HEK293 (cell line): ENCODE results near the gene CAB39.

Experiments
- GLIS1 ChIP-seq: fragments of 450-650 bp; formaldehyde crosslinking; IDR thresholded peaks from 2 replicates; pipeline ENCODE4 v1.5.1; 2016; ENCODE audit warnings: missing biosample characterization, missing genetic modification characterization
- IKZF3 ChIP-seq: fragments of 450-650 bp; IDR thresholded peaks from 2 replicates; pipeline ENCODE4 v1.5.0; 2018; ENCODE audit warnings: missing biosample characterization, mild to moderate bottlenecking, missing genetic modification characterization, moderate library complexity
- SP2 ChIP-seq: fragments of 450-650 bp; formaldehyde crosslinking; IDR thresholded peaks from 2 replicates; pipeline ENCODE4 v1.5.1; 2016; ENCODE audit warnings: missing biosample characterization, missing genetic modification characterization
- ZNF10 ChIP-seq: fragments of 450-650 bp; formaldehyde crosslinking; IDR thresholded peaks from 2 replicates; pipeline ENCODE4 v1.5.1; 2017; ENCODE audit warnings: missing biosample characterization, missing genetic modification characterization
- ZNF169 ChIP-seq: fragments of 450-650 bp; formaldehyde crosslinking; IDR thresholded peaks from 2 replicates; pipeline ENCODE4 v1.5.1; 2016; ENCODE audit warnings: missing biosample characterization, missing genetic modification characterization
- ZNF239 ChIP-seq: fragments of 450-650 bp; formaldehyde crosslinking; IDR thresholded peaks from 2 replicates; pipeline ENCODE4 v1.5.1; 2016; ENCODE audit warnings: missing biosample characterization, missing genetic modification characterization
- ZNF391 ChIP-seq: fragments of 450-650 bp; formaldehyde crosslinking; IDR thresholded peaks from 2 replicates; pipeline ENCODE4 v1.5.1; 2016; ENCODE audit warnings: low read depth, missing biosample characterization, missing genetic modification characterization, borderline replicate concordance
- ZNF529 ChIP-seq: fragments of 450-650 bp; formaldehyde crosslinking; IDR thresholded peaks from 2 replicates; pipeline ENCODE4 v1.5.1; 2017; ENCODE audit warnings: missing genetic modification characterization, missing biosample characterization; ENCODE audit not compliant: insufficient replicate concordance
- ZNF677 ChIP-seq: fragments of 450-650 bp; IDR thresholded peaks from 2 replicates; pipeline ENCODE4 v1.5.0; 2018; ENCODE audit warnings: missing biosample characterization, mild to moderate bottlenecking, missing genetic modification characterization, moderate library complexity
- ZSCAN16 ChIP-seq: fragments of 450-650 bp; formaldehyde crosslinking; IDR thresholded peaks from 2 replicates; pipeline ENCODE4 v1.5.1; 2016; ENCODE audit warnings: missing biosample characterization, missing genetic modification characterization
- TF ChIP-seq, protein P1 (sequence below): sonication (generic); formaldehyde crosslinking; IDR thresholded peaks from 2 replicates; pipeline ENCODE4 v1.8.1; 2022; ENCODE audit warnings: mild to moderate bottlenecking, moderate library complexity, missing genetic modification reagents
- TF ChIP-seq, protein P2 (sequence below): fragments of 450-650 bp; formaldehyde crosslinking; IDR thresholded peaks from 2 replicates; pipeline ENCODE4 v1.5.1; 2016; ENCODE audit warnings: missing biosample characterization, missing genetic modification characterization
- TF ChIP-seq, protein P3 (sequence below): fragments of 450-650 bp; formaldehyde crosslinking; optimal IDR thresholded peaks from 2 replicates; pipeline ENCODE3; 2016; ENCODE audit warnings: missing biosample characterization, mild to moderate bottlenecking, missing genetic modification characterization

DNA sequence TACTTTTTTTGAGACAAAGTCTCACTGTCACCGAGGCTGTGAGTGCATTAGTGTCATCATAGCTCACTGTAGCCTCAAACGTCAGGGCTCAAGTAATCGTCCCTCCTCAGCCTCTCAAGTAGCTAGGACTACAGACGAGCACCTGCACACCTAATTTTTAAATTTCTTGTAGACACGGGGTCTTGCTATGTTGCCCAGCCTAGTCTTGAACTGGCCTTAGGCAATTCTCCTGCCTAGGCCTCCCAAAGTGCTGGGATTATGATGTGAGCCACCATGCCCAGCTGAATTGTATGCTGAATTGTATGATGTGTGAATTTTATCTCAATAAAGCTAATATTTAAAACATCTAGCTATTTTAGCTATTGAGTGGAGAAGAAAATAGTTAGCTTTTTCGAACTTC, 18.9 kb downstream of the CAB39 start:
- TF ChIP-seq, protein P1, sequence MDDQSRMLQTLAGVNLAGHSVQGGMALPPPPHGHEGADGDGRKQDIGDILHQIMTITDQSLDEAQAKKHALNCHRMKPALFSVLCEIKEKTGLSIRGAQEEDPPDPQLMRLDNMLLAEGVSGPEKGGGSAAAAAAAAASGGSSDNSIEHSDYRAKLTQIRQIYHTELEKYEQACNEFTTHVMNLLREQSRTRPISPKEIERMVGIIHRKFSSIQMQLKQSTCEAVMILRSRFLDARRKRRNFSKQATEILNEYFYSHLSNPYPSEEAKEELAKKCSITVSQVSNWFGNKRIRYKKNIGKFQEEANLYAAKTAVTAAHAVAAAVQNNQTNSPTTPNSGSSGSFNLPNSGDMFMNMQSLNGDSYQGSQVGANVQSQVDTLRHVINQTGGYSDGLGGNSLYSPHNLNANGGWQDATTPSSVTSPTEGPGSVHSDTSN (CRISPR knock-in tag) = no peak
- TF ChIP-seq, protein P2, sequence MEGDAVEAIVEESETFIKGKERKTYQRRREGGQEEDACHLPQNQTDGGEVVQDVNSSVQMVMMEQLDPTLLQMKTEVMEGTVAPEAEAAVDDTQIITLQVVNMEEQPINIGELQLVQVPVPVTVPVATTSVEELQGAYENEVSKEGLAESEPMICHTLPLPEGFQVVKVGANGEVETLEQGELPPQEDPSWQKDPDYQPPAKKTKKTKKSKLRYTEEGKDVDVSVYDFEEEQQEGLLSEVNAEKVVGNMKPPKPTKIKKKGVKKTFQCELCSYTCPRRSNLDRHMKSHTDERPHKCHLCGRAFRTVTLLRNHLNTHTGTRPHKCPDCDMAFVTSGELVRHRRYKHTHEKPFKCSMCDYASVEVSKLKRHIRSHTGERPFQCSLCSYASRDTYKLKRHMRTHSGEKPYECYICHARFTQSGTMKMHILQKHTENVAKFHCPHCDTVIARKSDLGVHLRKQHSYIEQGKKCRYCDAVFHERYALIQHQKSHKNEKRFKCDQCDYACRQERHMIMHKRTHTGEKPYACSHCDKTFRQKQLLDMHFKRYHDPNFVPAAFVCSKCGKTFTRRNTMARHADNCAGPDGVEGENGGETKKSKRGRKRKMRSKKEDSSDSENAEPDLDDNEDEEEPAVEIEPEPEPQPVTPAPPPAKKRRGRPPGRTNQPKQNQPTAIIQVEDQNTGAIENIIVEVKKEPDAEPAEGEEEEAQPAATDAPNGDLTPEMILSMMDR (tag by site-specific recombination) = no peak
- TF ChIP-seq GLIS1 (no peak), ZSCAN16 (tag by site-specific recombination) (no peak), ZNF169 (tag by site-specific recombination) (no peak), ZNF10 (tag by site-specific recombination) (no peak), ZNF391 (tag by site-specific recombination) (no peak), ZNF239 (tag by site-specific recombination) (no peak), ZNF677 (no peak), ZNF529 (tag by site-specific recombination) (no peak), IKZF3 (tag by site-specific recombination) (no peak), SP2 (tag by site-specific recombination) (no peak)
- TF ChIP-seq, protein P3, sequence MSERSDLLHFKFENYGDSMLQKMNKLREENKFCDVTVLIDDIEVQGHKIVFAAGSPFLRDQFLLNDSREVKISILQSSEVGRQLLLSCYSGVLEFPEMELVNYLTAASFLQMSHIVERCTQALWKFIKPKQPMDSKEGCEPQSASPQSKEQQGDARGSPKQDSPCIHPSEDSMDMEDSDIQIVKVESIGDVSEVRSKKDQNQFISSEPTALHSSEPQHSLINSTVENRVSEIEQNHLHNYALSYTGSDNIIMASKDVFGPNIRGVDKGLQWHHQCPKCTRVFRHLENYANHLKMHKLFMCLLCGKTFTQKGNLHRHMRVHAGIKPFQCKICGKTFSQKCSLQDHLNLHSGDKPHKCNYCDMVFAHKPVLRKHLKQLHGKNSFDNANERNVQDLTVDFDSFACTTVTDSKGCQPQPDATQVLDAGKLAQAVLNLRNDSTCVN (tag by site-specific recombination) = no peak
